Kidney (tissue), 14 donors: ENCODE data around the gene GRID1. TPM values are rescaled to one million over a fixed set of nuclear protein-coding genes. Genes with fewer than 3 reads are reported as not detected.

Experiments
- DNase-seq, 5 donors: peaks; one replicate each; pipeline ENCODE4 v3.0.0-alpha.2; 2013 to 2020
- FAIRE-seq: peaks from 2 replicates; lab custom pipeline; 2012; peaks lifted over from hg19 to GRCh38; lab: Jason Lieb, UNC
- H3K27ac ChIP-seq, 2 donors: one replicate each; pipeline ENCODE4 v1.7.0; 2013; ENCODE audit warnings: low read depth in 2 of 2, low read length in 2 of 2, inconsistent platforms in 1 of 2
- H3K27me3 ChIP-seq: one replicate; pipeline ENCODE4 v1.7.1; 2013; ENCODE audit warnings: low read length, inconsistent platforms; ENCODE audit not compliant: control insufficient read depth, insufficient read depth
- H3K36me3 ChIP-seq, 3 donors: one replicate each; pipeline versions ENCODE4 v1.7.0 to v1.7.1; 2013; ENCODE audit warnings: low read length in 3 of 3, control low read depth in 1 of 3, inconsistent platforms in 1 of 3; ENCODE audit not compliant: insufficient read depth in 3 of 3, control insufficient read depth in 2 of 3
- H3K4me1 ChIP-seq, 3 donors: one replicate each; pipeline versions ENCODE4 v1.7.0 to v1.7.1; 2013; ENCODE audit warnings: low read length in 3 of 3, inconsistent platforms in 1 of 3, low read depth in 1 of 3; ENCODE audit not compliant: control insufficient read depth in 2 of 3, insufficient read depth in 2 of 3
- H3K4me3 ChIP-seq, 3 donors: one replicate each; pipeline versions ENCODE4 v1.7.0 to v1.8.1; 2013; ENCODE audit warnings: low read length in 3 of 3, control low read depth in 1 of 3, inconsistent platforms in 1 of 3
- H3K9ac ChIP-seq, 3 donors: one replicate each; pipeline versions ENCODE4 v1.7.0 to v1.7.1; 2013; ENCODE audit warnings: low read length in 3 of 3, control low read depth in 1 of 3, inconsistent platforms in 1 of 3
- H3K9me3 ChIP-seq, 3 donors: one replicate each; pipeline versions ENCODE4 v1.7.0 to v1.7.1; 2013; ENCODE audit warnings: low read length in 3 of 3, control low read depth in 1 of 3, inconsistent platforms in 1 of 3; ENCODE audit not compliant: control insufficient read depth in 2 of 3, insufficient read depth in 1 of 3
- CTCF ChIP-seq: IDR thresholded peaks from 3 replicates; pipeline ENCODE4 v1.5.1; 2012; ENCODE audit warnings: mild to moderate bottlenecking, moderate library complexity, borderline replicate concordance; ENCODE audit not compliant: insufficient read depth; ENCODE audit errors: extremely low read depth
- intact Hi-C: fragments of 100-400 bp; cut with DNase I; formaldehyde crosslinking; loops from one replicate; pipeline ENCODE4 v1.11.1; 2022
- polyA plus RNA-seq: library from polyadenylated mRNA; stranded (reverse); fragments of 350-450 nt; fragmentation: Illumina TruSeq; extraction: RNeasy Lipid Tissue Mini Kit (QIAGEN cat#74804); gene quantifications from one replicate; pipeline ENCODE4 v1.2.3, GENCODE V29; 2014; ENCODE audit warnings: low read depth, low replicate concordance; ENCODE audit not compliant: insufficient read depth
- total RNA-seq: library from RNA; stranded (reverse); fragmentation: NEBNext Ultra II Directional; extraction: Animal tissue kit (Norgen Biotek cat#: 25700); gene quantifications from one replicate; pipeline ENCODE4 v1.2.1, GENCODE V29; 2021
- donor health status: control.
- donor health status: control.
- donor health status: control.
- donor health status: control.
- donor health status: control.
- donor health status: DM: yes; HTN: yes; CAD: no.
- donor health status: Normal renal cell carcinoma (clear cell type).

GRID1 gene
- total and polyA plus RNA-seq, 2 donors from 2014 or later: 0.37 to 1.4 TPM

DNA sequence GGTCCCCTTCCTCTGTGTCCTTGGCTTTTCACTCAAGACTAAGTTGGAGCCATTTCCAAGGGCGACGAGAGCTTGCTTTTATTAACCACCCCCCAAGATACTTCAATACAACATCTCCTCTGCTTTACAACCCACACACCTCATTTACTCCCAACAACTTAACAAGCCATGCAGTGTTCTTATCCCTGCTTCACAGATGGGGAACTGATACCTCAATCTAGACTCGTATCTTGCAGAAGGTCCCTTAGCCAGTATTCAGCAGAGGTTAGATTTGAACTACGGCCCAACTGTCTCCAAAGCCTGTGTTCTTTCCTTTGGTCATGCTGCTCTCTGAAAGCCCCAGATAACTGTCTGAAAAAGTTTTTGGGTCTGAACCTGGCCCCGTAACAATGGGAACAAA is 444.8 kb downstream of the GRID1 start:
- no peak overlapping the region for H3K4me3 ChIP-seq
- DNase-seq: no peak

DNA sequence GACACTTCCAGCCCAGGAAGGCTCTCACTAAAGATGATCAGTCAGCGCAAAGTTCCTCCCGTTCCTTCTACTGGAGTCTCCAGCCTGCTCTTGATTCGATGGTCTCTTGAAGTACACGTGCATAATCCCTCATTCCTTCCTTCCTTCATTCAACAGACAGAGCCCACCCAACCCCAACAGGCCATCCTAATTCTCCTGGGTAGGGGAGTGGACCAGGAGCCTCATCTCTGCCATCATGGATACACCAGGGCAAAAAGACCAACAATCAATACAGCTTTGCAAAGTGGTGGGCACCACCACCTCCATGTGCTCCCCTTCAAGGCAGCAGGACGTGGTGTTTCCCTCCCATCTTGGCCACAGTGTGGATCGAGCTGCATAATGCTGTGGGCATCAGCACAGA is 446.3 kb downstream of the GRID1 start:
- no peak for DNase-seq
- Histone ChIP-seq H3K36me3 (no peaks in the 10 kb centered on the region), H3K9ac (no peak overlapping the region), H3K9me3 (no peaks in the 10 kb centered on the region), H3K4me3 (no peak overlapping the region), H3K4me1 (peaks cover 0 to 2% (median 0%) of the 10 kb centered on the region in 3 donors), H3K27me3 (no peaks in the 10 kb centered on the region), H3K27ac (no peak overlapping the region)
- no peak for FAIRE-seq
- intact Hi-C loops: no loop called here
- no peak for TF ChIP-seq CTCF

More for the DNA sequence above, 444.8 kb downstream of the GRID1 start:
- no peak overlapping the region for H3K27ac ChIP-seq
- no peak overlapping the region for H3K9ac ChIP-seq
- intact Hi-C loops: no loop called here
- H3K4me1 ChIP-seq: peaks cover 0 to 2% (median 0%) of the 10 kb centered on the region in 3 donors
- H3K36me3 ChIP-seq: no peaks in the 10 kb centered on the region
- no peaks in the 10 kb centered on the region for H3K27me3 ChIP-seq
- TF ChIP-seq CTCF: no peak
- H3K9me3 ChIP-seq: no peaks in the 10 kb centered on the region
- no peak for FAIRE-seq

- DNase-seq: peak in 2 of 5 donors; percentile 16 to 25
- TF ChIP-seq CTCF: no peak
- no peaks in the 10 kb centered on the region for H3K9me3 ChIP-seq
- no peak overlapping the region for H3K27ac ChIP-seq
- FAIRE-seq: no peak
- peaks cover 0 to 2% (median 0%) of the 10 kb centered on the region in 3 donors for H3K4me1 ChIP-seq
- no peaks in the 10 kb centered on the region for H3K36me3 ChIP-seq
- no peak overlapping the region for H3K9ac ChIP-seq
- intact Hi-C loops: no loop called here
- H3K4me3 ChIP-seq: no peak overlapping the region
- no peaks in the 10 kb centered on the region for H3K27me3 ChIP-seq
Observed at GRCh38 chr10:85919491-85920021, 447.0 kb downstream of the GRID1 start.

- Histone ChIP-seq H3K27me3 (no peaks in the 10 kb centered on the region), H3K9ac (no peak overlapping the region), H3K4me3 (no peak overlapping the region), H3K4me1 (peaks cover 0 to 2% (median 0%) of the 10 kb centered on the region in 3 donors), H3K9me3 (no peaks in the 10 kb centered on the region), H3K27ac (no peak overlapping the region), H3K36me3 (no peaks in the 10 kb centered on the region)
- no peak for TF ChIP-seq CTCF
- FAIRE-seq: no peak
- DNase-seq: no peak
- intact Hi-C loops: no loop called here
Observed at GRCh38 chr10:85918371-85918770, 448.2 kb downstream of the GRID1 start.
